Colonic mucosa (tissue), 4 donors: ENCODE measurements around the gene PC. TPM values are rescaled to one million over a fixed set of nuclear protein-coding genes. Genes with fewer than 3 reads are reported as not detected.

Experiments used
- DNase-seq: peaks from one replicate; pipeline ENCODE4 v3.0.0-alpha.2; 2020
- H3K27ac ChIP-seq: fragments of 200-600 bp; one replicate; pipeline ENCODE4 v1.8.0; 2021
- H3K27me3 ChIP-seq: fragments of 200-600 bp; one replicate; pipeline ENCODE4 v1.8.0; 2021
- H3K36me3 ChIP-seq: fragments of 200-600 bp; one replicate; pipeline ENCODE4 v1.8.0; 2021
- H3K4me1 ChIP-seq: fragments of 200-600 bp; one replicate; pipeline ENCODE4 v1.8.0; 2021; ENCODE audit warnings: mild to moderate bottlenecking
- H3K4me3 ChIP-seq: fragments of 200-600 bp; one replicate; pipeline ENCODE4 v1.8.0; 2021
- H3K9ac ChIP-seq, 2 donors: one replicate each; pipeline ENCODE4 v1.7.0; 2013; ENCODE audit warnings: control low read depth in 2 of 2, low read depth in 2 of 2, low read length in 2 of 2
- H3K9me3 ChIP-seq: fragments of 200-600 bp; one replicate; pipeline ENCODE4 v1.8.0; 2021
- CTCF ChIP-seq: fragments of 200-600 bp; IDR thresholded peaks from one replicate; pipeline ENCODE4 v1.8.0; 2022; ENCODE audit warnings: antibody characterized with exemption, mild to moderate bottlenecking
- intact Hi-C: fragments of 100-400 bp; cut with DNase I; formaldehyde crosslinking; loops from one replicate; pipeline ENCODE4 v1.14.1; 2022
- total RNA-seq, 2 donors: library from RNA; stranded (reverse); fragmentation: NEBNext Ultra II Directional in 1 of 2; extraction: Animal tissue kit (Norgen Biotek cat#: 25700) in 1 of 2; gene quantifications; one replicate each; pipeline ENCODE4 v1.2.1, GENCODE V29; 2021
- donor health status: healthy.
- donor health status: DM: no; HTN: no; CAD: no.
- donor health status: DM: no; HTN: no; CAD: no.

Gene PC
- total RNA-seq, 2 donors from 2014 or later, result 47.7 to 60.1 TPM

- intact Hi-C loops, result no loop called here
- no peaks in the 10 kb centered on the region for H3K9me3 ChIP-seq
- H3K4me3 ChIP-seq, result no peak overlapping the region
- no peaks in the 10 kb centered on the region for H3K27me3 ChIP-seq
- no peak overlapping the region for H3K27ac ChIP-seq
- no peak for TF ChIP-seq CTCF
- H3K4me1 ChIP-seq, result peaks cover 4% of the 10 kb centered on the region
- no peaks in the 10 kb centered on the region for H3K36me3 ChIP-seq
- H3K9ac ChIP-seq, result no peak overlapping the region
- no peak for DNase-seq
These were observed 38.3 kb downstream of the PC start for GRCh38 chr11:66919923-66920322.

GRCh38 chr11:66918741-66919140, 39.4 kb downstream of the PC start:
- Histone ChIP-seq H3K4me3 (no peak overlapping the region), H3K36me3 (no peaks in the 10 kb centered on the region), H3K27ac (no peak overlapping the region), H3K27me3 (no peaks in the 10 kb centered on the region), H3K9ac (no peak overlapping the region), H3K4me1 (peaks cover 4% of the 10 kb centered on the region), H3K9me3 (no peaks in the 10 kb centered on the region)
- intact Hi-C loops, result no loop called here
- TF ChIP-seq CTCF, result no peak
- DNase-seq, result no peak

GRCh38 chr11:66915866-66916265, 42.3 kb downstream of the PC start:
- no peaks in the 10 kb centered on the region for H3K36me3 ChIP-seq

GRCh38 chr11:66915046-66915832, 42.9 kb downstream of the PC start:
- Histone ChIP-seq H3K27me3 (no peaks in the 10 kb centered on the region), H3K9me3 (no peaks in the 10 kb centered on the region), H3K9ac (peak overlapping the region in 1 of 2 donors; percentile 4), H3K4me3 (no peak overlapping the region), H3K27ac (no peak overlapping the region), H3K4me1 (peaks cover 4% of the 10 kb centered on the region), H3K36me3 (no peaks in the 10 kb centered on the region)
- no peak for DNase-seq
- intact Hi-C loops, result no loop called here
- TF ChIP-seq CTCF, result no peak

More at GRCh38 chr11:66915866-66916265, 42.3 kb downstream of the PC start:
- TF ChIP-seq CTCF, result no peak
- H3K4me1 ChIP-seq, result peaks cover 4% of the 10 kb centered on the region
- H3K9ac ChIP-seq, result no peak overlapping the region
- no peaks in the 10 kb centered on the region for H3K27me3 ChIP-seq
- intact Hi-C loops, result no loop called here
- H3K9me3 ChIP-seq, result no peaks in the 10 kb centered on the region
- no peak overlapping the region for H3K4me3 ChIP-seq
- H3K27ac ChIP-seq, result no peak overlapping the region
- peak; percentile 34 for DNase-seq

- intact Hi-C loops, result no loop called here
- H3K4me3 ChIP-seq, result no peak overlapping the region
- DNase-seq, result no peak
These were observed 43.7 kb downstream of the PC start for GRCh38 chr11:66914505-66914904.

More at GRCh38 chr11:66914505-66914904, 43.7 kb downstream of the PC start:
- peaks cover 4% of the 10 kb centered on the region for H3K4me1 ChIP-seq
- H3K27me3 ChIP-seq, result no peaks in the 10 kb centered on the region
- no peaks in the 10 kb centered on the region for H3K36me3 ChIP-seq
- H3K9me3 ChIP-seq, result no peaks in the 10 kb centered on the region
- H3K9ac ChIP-seq, result no peak overlapping the region
- TF ChIP-seq CTCF, result no peak
- H3K27ac ChIP-seq, result no peak overlapping the region
